ENCODE data around the gene CHST6. TPM values are rescaled to one million over a fixed set of nuclear protein-coding genes. Genes with fewer than 3 reads are reported as not detected.
A peak's percentile ranks its signal among the peaks of the same experiment; 100 is the strongest.
"Not testable (repeated sequence)": the region's sequence is repeated elsewhere in the genome, so short reads cannot be mapped to it uniquely, and the experiment has no call there.

Gene CHST6
- polyA plus RNA-seq (2013, experiment 1 of 2) = 9.0 TPM
- polyA plus RNA-seq (2013, experiment 2 of 2) = 9.3 TPM

DNA sequence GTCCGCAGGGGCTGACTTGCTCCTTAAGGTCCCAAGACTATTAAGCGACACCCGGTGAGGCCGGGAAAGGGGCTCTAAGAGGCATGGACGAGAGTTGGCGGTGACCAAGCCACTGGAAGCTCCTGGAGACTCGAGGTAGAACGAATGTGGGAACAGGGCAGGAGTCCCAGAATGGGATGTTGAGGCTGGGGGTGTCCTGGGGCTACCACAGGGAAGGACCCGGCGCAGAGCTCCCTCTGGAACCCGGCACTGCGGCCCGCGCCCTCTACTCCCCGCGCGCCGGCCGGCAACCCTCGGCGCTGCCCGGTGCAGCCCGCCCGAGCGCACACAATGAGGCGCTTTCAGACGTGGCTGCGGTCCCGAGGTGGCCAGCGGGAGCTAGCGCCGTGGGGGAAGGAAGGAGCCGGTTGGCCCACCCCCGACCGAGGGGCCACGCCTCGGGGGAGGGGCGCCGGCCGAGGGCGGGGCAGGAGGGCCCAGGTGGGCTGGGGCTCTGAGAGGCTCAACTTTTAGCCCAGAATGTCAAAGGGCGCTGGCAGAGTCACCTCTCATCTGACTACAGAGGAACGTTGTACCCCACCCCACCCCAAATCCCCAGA lies at the start of gene CHST6:
TSS of gene CHST6 (minus strand) at position 366 of the 599 bp plus-strand sequence. CDS start 15,613 bp downstream, outside the sequence.
- peaks cover 0 to 2% of the 10 kb centered on the region in 2 donors for H3K9me3 ChIP-seq (replicated peaks in 1 of 2; ENCODE audit: control insufficient read depth in 2 of 2, insufficient read depth in 1 of 2, low read depth in 1 of 2, low read length in 2 of 2)
- no peak within 1 kb of the TSS for H3K4ac ChIP-seq (ENCODE audit: low read length)
- H2AK5ac ChIP-seq (ENCODE audit: low read depth, low read length) = peak within 1 kb of the TSS; percentile 75
- H3K36me3 ChIP-seq (replicated peaks in 1 of 2; ENCODE audit: control insufficient read depth in 2 of 2, insufficient read depth in 2 of 2, low read length in 2 of 2) = no peaks in the 10 kb centered on the region
- H2BK120ac ChIP-seq (ENCODE audit: low read depth, low read length) = peak within 1 kb of the TSS; percentile 54
- H3K4me1 ChIP-seq (ENCODE audit: control insufficient read depth in 2 of 2, insufficient read depth in 1 of 2, low read depth in 1 of 2, low read length in 2 of 2) = peaks cover 0 to 5% of the 10 kb centered on the region in 2 donors
- DNase-seq (ENCODE audit: low spot score) = peak; percentile 69
- peak within 1 kb of the TSS; percentile 56 for H3K9ac ChIP-seq (ENCODE audit: low read depth, low read length, poor library complexity)
- peak within 1 kb of the TSS; percentile 87 for H3K4me2 ChIP-seq (ENCODE audit: insufficient read depth, low read length, poor library complexity, severe bottlenecking)
- peak within 1 kb of the TSS; percentile 46 to 87 for H3K4me3 ChIP-seq (ENCODE audit: low read length in 2 of 2)
- peak within 1 kb of the TSS; percentile 3 for H3K23ac ChIP-seq (ENCODE audit: low read depth, low read length, poor library complexity)
- peak within 1 kb of the TSS; percentile 94 for H3K18ac ChIP-seq (ENCODE audit: low read length)
- H3K14ac ChIP-seq (ENCODE audit: low read length) = no peak within 1 kb of the TSS
- H4K8ac ChIP-seq (ENCODE audit: low read depth, low read length) = peak within 1 kb of the TSS; percentile 92
- no CpG with 5 or more reads among the region's 43 CpGs for WGBS, 2 donors (ENCODE audit: extremely low coverage in 2 of 2, insufficient read length in 2 of 2, insufficient replicate concordance in 1 of 2)
- peak within 1 kb of the TSS; percentile 66 for H2BK5ac ChIP-seq (ENCODE audit: low read length)
- peak within 1 kb of the TSS; percentile 46 for H2BK12ac ChIP-seq (ENCODE audit: low read length)
- H3K27ac ChIP-seq (replicated peaks; ENCODE audit: low read length) = no peak within 1 kb of the TSS
- peak within 1 kb of the TSS; percentile 98 for H2AFZ ChIP-seq (ENCODE audit: low read length)
- no peaks in the 10 kb centered on the region for H3K79me1 ChIP-seq (ENCODE audit: low read depth, low read length)
- no peak within 1 kb of the TSS for H4K91ac ChIP-seq (ENCODE audit: low read depth, low read length, poor library complexity)
- peak within 1 kb of the TSS; percentile 99 for H2BK15ac ChIP-seq (ENCODE audit: low read length)
- H3K27me3 ChIP-seq (ENCODE audit: control insufficient read depth in 3 of 3, insufficient read depth in 3 of 3, low read depth in 1 of 3, low read length in 3 of 3) = peaks cover 0 to 45% (median 0%) of the 10 kb centered on the region in 3 experiments

DNA sequence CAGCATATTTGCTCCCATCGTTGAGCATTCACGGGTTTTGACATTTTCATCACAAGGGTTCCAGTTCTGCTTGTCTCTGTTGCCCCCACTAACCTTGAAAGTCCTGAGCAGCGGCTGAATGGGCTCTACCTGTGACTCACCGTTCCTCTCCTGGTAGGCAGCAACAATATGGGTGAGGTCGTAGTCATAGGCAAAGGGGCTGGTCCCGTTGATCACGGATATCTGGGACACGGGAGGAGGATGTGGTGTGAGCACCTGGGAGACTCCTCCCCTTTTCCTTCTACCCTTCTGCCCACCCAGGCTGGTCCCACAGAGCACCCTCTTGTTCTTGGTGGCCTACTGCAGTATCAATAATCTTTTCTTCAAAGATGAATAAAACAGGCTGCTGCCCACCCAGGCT lies 47.2 kb upstream of the CHST6 start:
- not testable (repeated sequence) for H3K9me3 ChIP-seq (replicated peaks in 1 of 2; ENCODE audit: control insufficient read depth in 2 of 2, insufficient read depth in 1 of 2, low read depth in 1 of 2, low read length in 2 of 2); H2BK5ac ChIP-seq (ENCODE audit: low read length); H2AFZ ChIP-seq (ENCODE audit: low read length); H2BK120ac ChIP-seq (ENCODE audit: low read depth, low read length); H2BK12ac ChIP-seq (ENCODE audit: low read length); H3K27me3 ChIP-seq (ENCODE audit: control insufficient read depth in 3 of 3, insufficient read depth in 3 of 3, low read depth in 1 of 3, low read length in 3 of 3); H3K4ac ChIP-seq (ENCODE audit: low read length); H3K23ac ChIP-seq (ENCODE audit: low read depth, low read length, poor library complexity); H4K8ac ChIP-seq (ENCODE audit: low read depth, low read length); H3K4me3 ChIP-seq (ENCODE audit: low read length in 2 of 2); H3K4me2 ChIP-seq (ENCODE audit: insufficient read depth, low read length, poor library complexity, severe bottlenecking); H3K18ac ChIP-seq (ENCODE audit: low read length); H3K4me1 ChIP-seq (ENCODE audit: control insufficient read depth in 2 of 2, insufficient read depth in 1 of 2, low read depth in 1 of 2, low read length in 2 of 2); DNase-seq (ENCODE audit: low spot score); H3K9ac ChIP-seq (ENCODE audit: low read depth, low read length, poor library complexity); H2AK5ac ChIP-seq (ENCODE audit: low read depth, low read length); H3K79me1 ChIP-seq (ENCODE audit: low read depth, low read length); H3K27ac ChIP-seq (replicated peaks; ENCODE audit: low read length); H2BK15ac ChIP-seq (ENCODE audit: low read length); H3K14ac ChIP-seq (ENCODE audit: low read length); H4K91ac ChIP-seq (ENCODE audit: low read depth, low read length, poor library complexity)
- WGBS, 2 donors (ENCODE audit: extremely low coverage in 2 of 2, insufficient read length in 2 of 2, insufficient replicate concordance in 1 of 2) = no CpG with 5 or more reads among the region's 8 CpGs
- peaks cover 6 to 40% of the 10 kb centered on the region in 2 donors for H3K36me3 ChIP-seq (replicated peaks in 1 of 2; ENCODE audit: control insufficient read depth in 2 of 2, insufficient read depth in 2 of 2, low read length in 2 of 2)

DNA sequence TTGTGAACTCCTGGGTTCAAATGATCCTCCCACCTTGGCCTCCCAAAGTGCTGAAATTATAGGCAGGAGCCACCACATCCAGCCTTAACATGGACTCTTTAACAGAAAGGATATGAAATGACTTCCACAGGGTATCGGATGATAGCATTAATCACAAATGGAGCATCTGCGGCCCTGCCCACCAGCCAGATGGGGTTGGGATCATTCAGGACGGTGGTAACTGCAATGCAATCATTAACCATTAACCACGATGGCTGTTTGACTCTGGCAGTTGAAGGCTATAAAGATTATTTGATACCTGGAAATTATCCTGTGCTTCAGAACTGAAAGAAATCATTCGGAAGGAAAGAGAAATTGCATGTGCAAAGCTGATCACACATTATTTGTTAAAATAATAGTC lies 46.0 kb upstream of the CHST6 start:
- H3K4me2 ChIP-seq (ENCODE audit: insufficient read depth, low read length, poor library complexity, severe bottlenecking) = no peak overlapping the region
- WGBS, 2 donors (ENCODE audit: extremely low coverage in 2 of 2, insufficient read length in 2 of 2, insufficient replicate concordance in 1 of 2) = no CpG with 5 or more reads among the region's 5 CpGs
- no peak overlapping the region for H2BK5ac ChIP-seq (ENCODE audit: low read length)
- H2BK15ac ChIP-seq (ENCODE audit: low read length) = no peak overlapping the region
- no peak overlapping the region for H4K8ac ChIP-seq (ENCODE audit: low read depth, low read length)
- no peak overlapping the region for H2AK5ac ChIP-seq (ENCODE audit: low read depth, low read length)
- peaks cover 6 to 40% of the 10 kb centered on the region in 2 donors for H3K36me3 ChIP-seq (replicated peaks in 1 of 2; ENCODE audit: control insufficient read depth in 2 of 2, insufficient read depth in 2 of 2, low read length in 2 of 2)
- H3K4me1 ChIP-seq (ENCODE audit: control insufficient read depth in 2 of 2, insufficient read depth in 1 of 2, low read depth in 1 of 2, low read length in 2 of 2) = no peaks in the 10 kb centered on the region
- no peaks in the 10 kb centered on the region for H3K27me3 ChIP-seq (ENCODE audit: control insufficient read depth in 3 of 3, insufficient read depth in 3 of 3, low read depth in 1 of 3, low read length in 3 of 3)
- H2BK120ac ChIP-seq (ENCODE audit: low read depth, low read length) = no peak overlapping the region
- no peak for DNase-seq (ENCODE audit: low spot score)
- H3K14ac ChIP-seq (ENCODE audit: low read length) = no peak overlapping the region
- H3K4ac ChIP-seq (ENCODE audit: low read length) = no peak overlapping the region
- H3K79me1 ChIP-seq (ENCODE audit: low read depth, low read length) = no peaks in the 10 kb centered on the region
- no peak overlapping the region for H4K91ac ChIP-seq (ENCODE audit: low read depth, low read length, poor library complexity)
- H2BK12ac ChIP-seq (ENCODE audit: low read length) = no peak overlapping the region
- H3K23ac ChIP-seq (ENCODE audit: low read depth, low read length, poor library complexity) = no peak overlapping the region
- H3K9me3 ChIP-seq (replicated peaks in 1 of 2; ENCODE audit: control insufficient read depth in 2 of 2, insufficient read depth in 1 of 2, low read depth in 1 of 2, low read length in 2 of 2) = no peaks in the 10 kb centered on the region
- H3K18ac ChIP-seq (ENCODE audit: low read length) = no peak overlapping the region
- no peak overlapping the region for H3K27ac ChIP-seq (replicated peaks; ENCODE audit: low read length)
- no peak overlapping the region for H3K9ac ChIP-seq (ENCODE audit: low read depth, low read length, poor library complexity)
- no peak overlapping the region for H3K4me3 ChIP-seq (ENCODE audit: low read length in 2 of 2)
- no peak overlapping the region for H2AFZ ChIP-seq (ENCODE audit: low read length)

DNA sequence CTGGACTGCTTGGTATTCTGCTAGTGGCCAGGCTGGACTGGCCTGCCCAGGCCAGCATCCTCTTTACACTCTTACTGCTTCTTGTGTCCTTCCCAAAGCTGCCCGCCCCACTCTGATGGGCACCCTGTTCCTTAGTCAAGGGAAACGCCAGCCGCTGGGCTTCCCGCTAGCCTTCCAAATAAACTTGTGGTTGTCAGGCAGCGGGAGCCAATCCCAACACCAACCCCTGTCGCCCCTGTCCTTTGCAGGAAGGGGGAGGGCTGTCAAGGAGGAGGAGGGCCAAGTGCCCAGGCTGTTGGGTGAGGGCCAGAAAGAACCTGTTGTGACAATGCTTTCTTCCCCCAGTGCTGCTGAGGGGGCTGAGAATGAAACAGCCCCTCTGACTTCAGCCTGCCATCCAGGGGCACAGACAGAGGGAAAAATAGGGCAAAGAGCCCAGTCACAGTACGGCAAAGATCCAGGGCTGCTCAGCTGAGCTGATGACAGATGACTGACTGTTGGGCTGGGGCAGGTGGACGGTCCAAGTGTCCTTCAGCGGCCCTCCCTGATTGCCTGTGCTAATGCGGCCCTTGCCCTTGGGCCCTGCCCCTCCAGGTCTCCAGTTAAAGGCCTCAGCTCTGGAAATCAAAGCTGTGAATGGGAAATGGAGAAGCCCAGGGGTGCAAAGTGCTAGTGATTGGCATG lies 43.8 kb upstream of the CHST6 start:
- WGBS, 2 donors (ENCODE audit: extremely low coverage in 2 of 2, insufficient read length in 2 of 2, insufficient replicate concordance in 1 of 2) = no CpG with 5 or more reads among the region's 10 CpGs
- H3K4ac ChIP-seq (ENCODE audit: low read length); H3K27me3 ChIP-seq (ENCODE audit: control insufficient read depth in 3 of 3, insufficient read depth in 3 of 3, low read depth in 1 of 3, low read length in 3 of 3); H3K9me3 ChIP-seq (replicated peaks in 1 of 2; ENCODE audit: control insufficient read depth in 2 of 2, insufficient read depth in 1 of 2, low read depth in 1 of 2, low read length in 2 of 2); H3K4me1 ChIP-seq (ENCODE audit: control insufficient read depth in 2 of 2, insufficient read depth in 1 of 2, low read depth in 1 of 2, low read length in 2 of 2); H3K27ac ChIP-seq (replicated peaks; ENCODE audit: low read length); H3K14ac ChIP-seq (ENCODE audit: low read length); H3K23ac ChIP-seq (ENCODE audit: low read depth, low read length, poor library complexity); H4K91ac ChIP-seq (ENCODE audit: low read depth, low read length, poor library complexity); H3K18ac ChIP-seq (ENCODE audit: low read length); H2BK12ac ChIP-seq (ENCODE audit: low read length); H3K4me2 ChIP-seq (ENCODE audit: insufficient read depth, low read length, poor library complexity, severe bottlenecking); H2BK120ac ChIP-seq (ENCODE audit: low read depth, low read length); DNase-seq (ENCODE audit: low spot score); H2BK5ac ChIP-seq (ENCODE audit: low read length); H2AK5ac ChIP-seq (ENCODE audit: low read depth, low read length); H3K9ac ChIP-seq (ENCODE audit: low read depth, low read length, poor library complexity); H2BK15ac ChIP-seq (ENCODE audit: low read length); H3K4me3 ChIP-seq (ENCODE audit: low read length in 2 of 2); H4K8ac ChIP-seq (ENCODE audit: low read depth, low read length); H2AFZ ChIP-seq (ENCODE audit: low read length); H3K79me1 ChIP-seq (ENCODE audit: low read depth, low read length): not testable (repeated sequence)
- H3K36me3 ChIP-seq (replicated peaks in 1 of 2; ENCODE audit: control insufficient read depth in 2 of 2, insufficient read depth in 2 of 2, low read length in 2 of 2) = peaks cover 3 to 30% of the 10 kb centered on the region in 2 donors

Data from neuronal stem cell (in vitro differentiated cells).